HL-60 (cell line): ENCODE measurements around the gene UBE2V1.

Experiments
- DNase-seq, 2 experiments: peaks; one replicate each; pipeline ENCODE4 v3.0.0-alpha.2; 2010 to 2020; ENCODE audit warnings: low read depth in 1 of 2, low spot score in 1 of 2
- H3K27ac ChIP-seq: fragments of 250-450 bp; sonication (Bioruptor Pico); replicated peaks from 2 replicates; pipeline ENCODE4 v1.5.1; 2020; ENCODE audit warnings: mild to moderate bottlenecking, moderate library complexity
- H3K27me3 ChIP-seq: fragments of 250-450 bp; sonication (Bioruptor Pico); 2 replicates; pipeline ENCODE4 v1.5.1; 2021; ENCODE audit warnings: mild to moderate bottlenecking, moderate library complexity; ENCODE audit not compliant: insufficient read depth, poor library complexity, severe bottlenecking
- H3K4me3 ChIP-seq: replicated peaks from 2 replicates; pipeline ENCODE4 v1.5.1; 2011; ENCODE audit warnings: mild to moderate bottlenecking, control low read depth, low read length; ENCODE audit not compliant: insufficient read depth
- GABPA ChIP-seq: IDR thresholded peaks from 2 replicates; pipeline ENCODE4 v1.6.1; 2012; ENCODE audit warnings: low read depth
- POLR2AphosphoS5 ChIP-seq: IDR thresholded peaks from 2 replicates; pipeline ENCODE4 v1.6.1; 2012; ENCODE audit warnings: low read depth
- SPI1 ChIP-seq: IDR thresholded peaks from 2 replicates; pipeline ENCODE4 v1.6.1; 2012; ENCODE audit warnings: low read depth, mild to moderate bottlenecking, borderline replicate concordance
- TF ChIP-seq, protein P1 (sequence below): IDR thresholded peaks from one replicate; pipeline ENCODE4 v1.5.1; 2011; ENCODE audit warnings: low read length, control low read depth, inconsistent platforms; ENCODE audit not compliant: insufficient read depth
- TF ChIP-seq, protein P2 (sequence below): IDR thresholded peaks from 2 replicates; pipeline ENCODE4 v1.6.1; 2012; ENCODE audit warnings: low read depth; ENCODE audit not compliant: insufficient replicate concordance

The UBE2V1 gene

DNA sequence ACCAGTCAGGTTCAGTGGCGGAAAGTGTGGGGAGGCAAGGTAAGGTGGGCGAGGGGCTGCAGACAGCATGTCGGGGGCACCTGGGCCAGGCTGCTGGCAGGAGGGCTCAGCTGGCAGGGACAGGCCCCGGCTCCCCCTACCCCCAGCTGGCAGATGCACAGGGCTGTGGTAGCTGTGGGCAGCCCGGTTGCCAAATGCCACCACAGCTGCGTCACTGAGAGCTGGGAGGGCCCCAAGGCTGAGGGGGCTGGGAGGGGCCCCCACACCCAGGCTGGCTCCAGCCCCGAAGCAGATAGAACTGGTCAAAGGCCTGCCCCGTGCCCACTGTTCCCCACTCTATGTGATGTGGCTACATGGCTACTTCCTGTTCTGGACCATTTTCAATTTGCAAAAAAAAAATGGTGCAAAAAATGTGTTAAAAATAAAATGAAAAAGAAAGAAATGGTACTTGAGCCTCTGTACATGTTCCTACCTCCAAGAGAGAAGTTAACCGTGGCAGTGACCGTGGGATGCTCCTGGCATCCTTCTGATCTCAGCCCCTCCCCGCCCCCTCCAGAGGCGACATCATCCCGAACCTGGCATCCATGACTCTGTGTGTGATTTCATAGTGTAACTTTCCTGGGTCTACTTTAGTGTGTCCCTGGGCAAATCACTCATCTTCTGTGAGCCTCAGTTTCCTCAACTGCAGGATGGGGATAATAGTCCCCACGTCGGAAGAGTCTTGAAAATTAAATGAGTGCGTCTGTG is 64.4 kb downstream of the UBE2V1 start:
- H3K4me3 ChIP-seq: no peak overlapping the region
- no peak for TF ChIP-seq GABPA
- peak; percentile 91 for TF ChIP-seq POLR2AphosphoS5
- H3K27me3 ChIP-seq: no peaks in the 10 kb centered on the region
- peak in 1 of 2 experiments; percentile 67 for DNase-seq
- H3K27ac ChIP-seq: no peak overlapping the region

DNA sequence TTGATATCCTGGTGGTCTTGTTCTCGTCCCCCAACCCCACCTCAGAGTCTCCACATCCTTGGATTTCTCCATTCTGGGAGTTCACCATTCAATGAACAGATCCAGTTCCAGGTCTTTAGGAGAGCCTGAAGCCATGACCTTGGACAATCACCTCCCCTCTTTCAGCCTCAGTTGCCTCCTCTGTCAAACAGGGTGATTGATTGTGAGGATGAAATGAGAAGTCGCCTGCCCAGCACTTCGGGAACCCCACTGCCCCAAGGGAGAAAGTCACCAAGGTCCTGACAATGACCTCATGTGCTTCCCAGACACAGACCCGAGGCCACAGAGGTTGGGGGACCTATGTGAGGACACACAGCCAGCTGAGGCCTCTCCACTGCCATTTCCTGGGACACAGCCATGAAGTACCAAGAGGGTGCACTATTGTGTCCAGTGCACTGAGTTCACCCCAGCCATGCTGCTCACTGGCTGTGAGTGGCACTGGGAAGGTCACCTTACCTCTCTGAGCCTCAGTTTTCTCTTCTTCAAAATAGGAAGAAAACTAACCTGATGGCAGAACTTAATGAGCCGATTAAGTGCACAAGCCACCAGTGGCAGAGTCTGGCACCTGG is 68.5 kb downstream of the UBE2V1 start:
- Histone ChIP-seq H3K27me3 (no peaks in the 10 kb centered on the region), H3K4me3 (no peak overlapping the region), H3K27ac (no peak overlapping the region)
- TF ChIP-seq POLR2AphosphoS5: no peak
- no peak for TF ChIP-seq SPI1
- no peak for DNase-seq

DNA sequence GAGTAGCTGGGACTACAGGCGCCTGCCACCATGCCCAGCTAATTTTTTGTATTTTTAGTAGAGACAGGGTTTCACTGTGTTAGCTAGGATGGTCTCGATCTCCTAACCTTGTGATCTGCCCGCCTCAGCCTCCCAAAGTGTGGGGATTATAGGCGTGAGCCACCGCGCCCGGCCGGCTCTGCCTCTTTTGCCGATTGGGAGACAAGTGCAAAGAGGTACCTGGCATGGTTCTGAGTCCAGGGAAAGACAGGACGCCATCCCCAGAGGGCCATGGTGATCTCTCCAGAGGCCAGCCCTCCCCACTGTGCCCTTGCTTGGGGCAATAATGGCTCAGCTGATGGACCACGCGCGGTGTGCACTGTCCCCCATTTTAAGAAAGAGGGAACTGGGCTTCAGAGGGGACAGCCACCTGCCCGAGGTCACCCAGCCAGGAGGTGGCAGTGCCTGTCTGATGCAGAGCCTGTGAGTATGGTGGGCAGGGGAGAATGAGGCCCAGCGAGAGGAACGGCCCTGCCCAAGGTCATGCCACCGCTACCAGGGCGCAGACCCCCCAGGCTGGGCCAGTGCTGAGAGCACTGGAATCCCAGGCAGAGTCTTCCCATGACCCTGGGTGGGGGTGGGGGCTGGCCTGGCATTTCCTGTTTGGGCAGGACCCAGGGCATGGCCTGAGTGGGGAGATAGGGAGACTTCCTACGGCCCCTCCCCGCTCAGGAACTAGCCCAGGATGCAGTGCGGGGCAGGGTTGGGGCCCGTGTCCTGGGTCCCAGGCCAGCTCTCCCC is 69.2 kb downstream of the UBE2V1 start:
- Histone ChIP-seq H3K27me3 (no peaks in the 10 kb centered on the region), H3K4me3 (no peak overlapping the region), H3K27ac (no peak overlapping the region)
- DNase-seq: no peak
- TF ChIP-seq, protein P1, sequence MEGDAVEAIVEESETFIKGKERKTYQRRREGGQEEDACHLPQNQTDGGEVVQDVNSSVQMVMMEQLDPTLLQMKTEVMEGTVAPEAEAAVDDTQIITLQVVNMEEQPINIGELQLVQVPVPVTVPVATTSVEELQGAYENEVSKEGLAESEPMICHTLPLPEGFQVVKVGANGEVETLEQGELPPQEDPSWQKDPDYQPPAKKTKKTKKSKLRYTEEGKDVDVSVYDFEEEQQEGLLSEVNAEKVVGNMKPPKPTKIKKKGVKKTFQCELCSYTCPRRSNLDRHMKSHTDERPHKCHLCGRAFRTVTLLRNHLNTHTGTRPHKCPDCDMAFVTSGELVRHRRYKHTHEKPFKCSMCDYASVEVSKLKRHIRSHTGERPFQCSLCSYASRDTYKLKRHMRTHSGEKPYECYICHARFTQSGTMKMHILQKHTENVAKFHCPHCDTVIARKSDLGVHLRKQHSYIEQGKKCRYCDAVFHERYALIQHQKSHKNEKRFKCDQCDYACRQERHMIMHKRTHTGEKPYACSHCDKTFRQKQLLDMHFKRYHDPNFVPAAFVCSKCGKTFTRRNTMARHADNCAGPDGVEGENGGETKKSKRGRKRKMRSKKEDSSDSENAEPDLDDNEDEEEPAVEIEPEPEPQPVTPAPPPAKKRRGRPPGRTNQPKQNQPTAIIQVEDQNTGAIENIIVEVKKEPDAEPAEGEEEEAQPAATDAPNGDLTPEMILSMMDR: no peak
- no peak for TF ChIP-seq SPI1
- TF ChIP-seq GABPA: no peak

DNA sequence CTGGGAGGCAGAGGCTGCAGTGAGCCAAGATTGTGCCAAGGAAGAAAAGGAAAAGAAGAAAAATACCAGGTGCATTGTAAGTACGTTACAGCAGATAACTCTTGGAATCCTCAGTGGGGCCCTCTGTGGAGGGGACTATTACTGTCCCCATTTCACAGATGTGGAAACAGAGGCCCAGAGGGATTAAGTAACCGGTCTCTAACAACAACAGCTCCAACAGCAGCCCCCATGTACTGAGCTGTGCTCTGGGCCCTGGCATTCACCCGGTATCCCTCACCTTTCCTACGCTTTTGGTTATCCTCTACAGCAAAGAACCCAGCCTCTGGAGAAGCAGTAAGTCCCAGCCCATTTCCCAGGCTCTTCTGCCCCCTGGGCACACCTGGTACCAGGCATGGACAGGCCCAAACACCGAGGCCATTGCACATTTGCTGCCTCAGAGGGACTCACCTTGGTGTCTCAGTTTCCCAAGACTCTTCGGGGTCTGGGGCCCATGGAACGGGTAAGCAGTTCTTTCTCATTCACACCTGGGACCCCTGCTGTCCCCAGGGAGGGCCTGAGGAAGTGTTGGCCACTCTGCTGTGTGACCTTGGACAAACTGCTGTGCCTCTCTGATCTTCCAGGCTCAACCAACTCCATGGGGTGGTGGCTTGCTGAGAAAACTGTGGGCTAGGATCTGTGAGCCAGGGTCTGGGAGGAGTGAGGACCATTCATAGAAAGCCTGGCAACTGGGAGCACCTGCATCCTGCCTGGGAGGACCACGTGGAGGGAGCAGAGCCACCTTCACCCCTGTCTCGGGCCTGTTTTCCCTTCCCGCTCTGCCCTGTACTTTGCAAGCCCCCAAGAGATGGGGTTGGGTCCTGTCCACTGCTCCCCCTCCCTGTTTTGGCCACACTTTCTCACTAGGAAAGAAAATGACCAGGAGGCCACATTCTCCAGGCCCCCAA is 70.3 kb downstream of the UBE2V1 start:
- H3K27ac ChIP-seq: no peak overlapping the region
- no peak for TF ChIP-seq GABPA
- TF ChIP-seq, protein P1: no peak
- no peak for TF ChIP-seq POLR2AphosphoS5
- no peak for TF ChIP-seq SPI1
- TF ChIP-seq, protein P2, sequence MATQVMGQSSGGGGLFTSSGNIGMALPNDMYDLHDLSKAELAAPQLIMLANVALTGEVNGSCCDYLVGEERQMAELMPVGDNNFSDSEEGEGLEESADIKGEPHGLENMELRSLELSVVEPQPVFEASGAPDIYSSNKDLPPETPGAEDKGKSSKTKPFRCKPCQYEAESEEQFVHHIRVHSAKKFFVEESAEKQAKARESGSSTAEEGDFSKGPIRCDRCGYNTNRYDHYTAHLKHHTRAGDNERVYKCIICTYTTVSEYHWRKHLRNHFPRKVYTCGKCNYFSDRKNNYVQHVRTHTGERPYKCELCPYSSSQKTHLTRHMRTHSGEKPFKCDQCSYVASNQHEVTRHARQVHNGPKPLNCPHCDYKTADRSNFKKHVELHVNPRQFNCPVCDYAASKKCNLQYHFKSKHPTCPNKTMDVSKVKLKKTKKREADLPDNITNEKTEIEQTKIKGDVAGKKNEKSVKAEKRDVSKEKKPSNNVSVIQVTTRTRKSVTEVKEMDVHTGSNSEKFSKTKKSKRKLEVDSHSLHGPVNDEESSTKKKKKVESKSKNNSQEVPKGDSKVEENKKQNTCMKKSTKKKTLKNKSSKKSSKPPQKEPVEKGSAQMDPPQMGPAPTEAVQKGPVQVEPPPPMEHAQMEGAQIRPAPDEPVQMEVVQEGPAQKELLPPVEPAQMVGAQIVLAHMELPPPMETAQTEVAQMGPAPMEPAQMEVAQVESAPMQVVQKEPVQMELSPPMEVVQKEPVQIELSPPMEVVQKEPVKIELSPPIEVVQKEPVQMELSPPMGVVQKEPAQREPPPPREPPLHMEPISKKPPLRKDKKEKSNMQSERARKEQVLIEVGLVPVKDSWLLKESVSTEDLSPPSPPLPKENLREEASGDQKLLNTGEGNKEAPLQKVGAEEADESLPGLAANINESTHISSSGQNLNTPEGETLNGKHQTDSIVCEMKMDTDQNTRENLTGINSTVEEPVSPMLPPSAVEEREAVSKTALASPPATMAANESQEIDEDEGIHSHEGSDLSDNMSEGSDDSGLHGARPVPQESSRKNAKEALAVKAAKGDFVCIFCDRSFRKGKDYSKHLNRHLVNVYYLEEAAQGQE: no peak
- no peaks in the 10 kb centered on the region for H3K27me3 ChIP-seq
- DNase-seq: no peak
- H3K4me3 ChIP-seq: no peak overlapping the region
